Liver (tissue), 9 donors: ENCODE data around the gene PPP1R9A. TPM values are rescaled to one million over a fixed set of nuclear protein-coding genes. Genes with fewer than 3 reads are reported as not detected.

Experiments used
- DNase-seq: peaks from one replicate; pipeline ENCODE4 v3.0.0-alpha.2; 2017; ENCODE audit warnings: low spot score
- H3K27ac ChIP-seq, 2 donors: one replicate each; pipeline ENCODE4 v1.7.0; 2013; ENCODE audit warnings: inconsistent platforms in 2 of 2, low read length in 2 of 2, control low read depth in 1 of 2, low read depth in 1 of 2, mild to moderate bottlenecking in 1 of 2
- H3K27me3 ChIP-seq, 4 donors: one replicate each; pipeline versions ENCODE4 v1.6.1 to v1.7.0; 2013; ENCODE audit warnings: low read length in 3 of 4, inconsistent platforms in 1 of 4, mild to moderate bottlenecking in 1 of 4, moderate library complexity in 1 of 4; ENCODE audit not compliant: control insufficient read depth in 4 of 4, insufficient read depth in 4 of 4
- H3K36me3 ChIP-seq, 4 donors: one replicate each; pipeline versions ENCODE4 v1.6.1 to v1.7.0; 2013; ENCODE audit warnings: low read length in 3 of 4, mild to moderate bottlenecking in 3 of 4, low read depth in 1 of 4, moderate library complexity in 1 of 4; ENCODE audit not compliant: control insufficient read depth in 4 of 4, insufficient read depth in 3 of 4
- H3K4me1 ChIP-seq, 4 donors: one replicate each; pipeline versions ENCODE4 v1.6.1 to v1.7.0; 2013; ENCODE audit warnings: low read length in 3 of 4, mild to moderate bottlenecking in 3 of 4, moderate library complexity in 1 of 4; ENCODE audit not compliant: control insufficient read depth in 4 of 4, insufficient read depth in 4 of 4
- H3K4me3 ChIP-seq, 3 donors: one replicate each; pipeline versions ENCODE4 v1.6.1 to v1.7.0; 2013; ENCODE audit warnings: low read length in 3 of 3, control low read depth in 1 of 3, low read depth in 1 of 3, mild to moderate bottlenecking in 1 of 3
- H3K9ac ChIP-seq, 2 donors: one replicate each; pipeline ENCODE4 v1.7.0; 2013; ENCODE audit warnings: low read length in 2 of 2, mild to moderate bottlenecking in 2 of 2, moderate library complexity in 2 of 2, control low read depth in 1 of 2, low read depth in 1 of 2
- H3K9me3 ChIP-seq, 4 donors: one replicate each; pipeline versions ENCODE4 v1.6.1 to v1.7.0; 2013; ENCODE audit warnings: low read length in 3 of 4; ENCODE audit not compliant: control insufficient read depth in 4 of 4
- ATF3 ChIP-seq: IDR thresholded peaks from 2 replicates; pipeline ENCODE4 v1.6.1; 2016; ENCODE audit warnings: antibody characterized with exemption
- EGR1 ChIP-seq, 2 donors: IDR thresholded peaks; 2 replicates each; pipeline ENCODE4 v1.6.1; 2016 to 2018; ENCODE audit warnings: antibody characterized with exemption in 2 of 2, low read depth in 2 of 2
- FOXA1 ChIP-seq: IDR thresholded peaks from 2 replicates; pipeline ENCODE4 v1.6.1; 2016; ENCODE audit warnings: antibody characterized with exemption
- GABPA ChIP-seq, 2 donors: IDR thresholded peaks in 1 of 2; conservative IDR thresholded peaks in 1 of 2; 2 replicates each; pipeline ENCODE4 v1.6.1; 2016; ENCODE audit warnings: antibody characterized with exemption in 2 of 2, mild to moderate bottlenecking in 1 of 2, moderate library complexity in 1 of 2
- JUND ChIP-seq, 2 donors: IDR thresholded peaks; 2 replicates each; pipeline ENCODE4 v1.6.1; 2016; ENCODE audit warnings: antibody characterized with exemption in 2 of 2
- MAX ChIP-seq: IDR thresholded peaks from 2 replicates; pipeline ENCODE4 v1.6.1; 2016; ENCODE audit warnings: antibody characterized with exemption
- NR2F2 ChIP-seq: IDR thresholded peaks from 2 replicates; pipeline ENCODE4 v1.6.1; 2016; ENCODE audit warnings: antibody characterized with exemption
- RAD21 ChIP-seq, 2 donors: IDR thresholded peaks; 2 replicates each; pipeline ENCODE4 v1.6.1; 2016; ENCODE audit warnings: antibody characterized with exemption in 2 of 2, mild to moderate bottlenecking in 2 of 2
- REST ChIP-seq: IDR thresholded peaks from 2 replicates; pipeline ENCODE4 v1.6.1; 2016; ENCODE audit warnings: antibody characterized with exemption, mild to moderate bottlenecking
- RXRA ChIP-seq, 2 donors: IDR thresholded peaks; 2 replicates each; pipeline ENCODE4 v1.6.1; 2017 to 2018; ENCODE audit warnings: antibody characterized with exemption in 2 of 2, mild to moderate bottlenecking in 1 of 2
- SP1 ChIP-seq: IDR thresholded peaks from 2 replicates; pipeline ENCODE4 v1.6.1; 2018; ENCODE audit warnings: antibody characterized with exemption, mild to moderate bottlenecking
- ZBTB33 ChIP-seq: IDR thresholded peaks from 2 replicates; pipeline ENCODE4 v1.6.1; 2016; ENCODE audit warnings: antibody characterized with exemption
- WGBS: extraction: QIAGEN DNeasy Blood & Tissue Kit; methylation state at CpG from one replicate; pipeline ENCODE4 v1.1.7; 2013; 5-methylcytosine and 5-hydroxymethylcytosine counted together
- polyA plus RNA-seq, 2 donors: library from polyadenylated mRNA; stranded (reverse) in 1 of 2; unstranded in 1 of 2; fragments of 200-250 nt in 1 of 2; fragments of >200 nt in 1 of 2; fragmentation: Nextera tagmentation in 1 of 2; extraction: Ambion mirVana in 1 of 2; gene quantifications; one replicate each; pipeline versions ENCODE4 v1.2.1 to v1.2.3, GENCODE V29; 2013 to 2015
- total RNA-seq, 2 donors: library from RNA; depleted of rRNA; stranded (reverse); fragments of >200 nt; gene quantifications; one replicate each; pipeline ENCODE4 v1.2.3, GENCODE V29; 2014
- TF ChIP-seq, protein P1 (sequence below): fragments of 150-350 bp; IDR thresholded peaks from 2 replicates; pipeline ENCODE4 v1.5.1; 2017; ENCODE audit warnings: improper control_type of control experiment, low read depth, low read length; ENCODE audit not compliant: missing input control
- donor health status: healthy.
- donor health status: healthy.
- donor health status: healthy.
- donor health status: healthy.
- donor health status: healthy.

PPP1R9A gene
- total and polyA plus RNA-seq, 4 donors = 0.17 to 5.4 (median 2.7) TPM

- Histone ChIP-seq H3K27ac (no peak overlapping the region), H3K27me3 (no peaks in the 10 kb centered on the region), H3K9me3 (no peaks in the 10 kb centered on the region), H3K4me3 (no peak overlapping the region), H3K4me1 (no peaks in the 10 kb centered on the region), H3K9ac (no peak overlapping the region), H3K36me3 (no peaks in the 10 kb centered on the region)
- 84% methylated on average over 4 of the region's 4 CpGs for WGBS
- no peak for DNase-seq
- TF ChIP-seq FOXA1 (no peak), RXRA (IDR thresholded peaks at IDR 0.05) (no peak), ATF3 (no peak), JUND (IDR thresholded peaks at IDR 0.05) (no peak), NR2F2 (no peak), ZBTB33 (no peak), GABPA (IDR thresholded peaks at IDR 0.05 in 1 of 2, conservative IDR thresholded peaks at IDR 0.05 in 1 of 2) (no peak)
- TF ChIP-seq, protein P1, sequence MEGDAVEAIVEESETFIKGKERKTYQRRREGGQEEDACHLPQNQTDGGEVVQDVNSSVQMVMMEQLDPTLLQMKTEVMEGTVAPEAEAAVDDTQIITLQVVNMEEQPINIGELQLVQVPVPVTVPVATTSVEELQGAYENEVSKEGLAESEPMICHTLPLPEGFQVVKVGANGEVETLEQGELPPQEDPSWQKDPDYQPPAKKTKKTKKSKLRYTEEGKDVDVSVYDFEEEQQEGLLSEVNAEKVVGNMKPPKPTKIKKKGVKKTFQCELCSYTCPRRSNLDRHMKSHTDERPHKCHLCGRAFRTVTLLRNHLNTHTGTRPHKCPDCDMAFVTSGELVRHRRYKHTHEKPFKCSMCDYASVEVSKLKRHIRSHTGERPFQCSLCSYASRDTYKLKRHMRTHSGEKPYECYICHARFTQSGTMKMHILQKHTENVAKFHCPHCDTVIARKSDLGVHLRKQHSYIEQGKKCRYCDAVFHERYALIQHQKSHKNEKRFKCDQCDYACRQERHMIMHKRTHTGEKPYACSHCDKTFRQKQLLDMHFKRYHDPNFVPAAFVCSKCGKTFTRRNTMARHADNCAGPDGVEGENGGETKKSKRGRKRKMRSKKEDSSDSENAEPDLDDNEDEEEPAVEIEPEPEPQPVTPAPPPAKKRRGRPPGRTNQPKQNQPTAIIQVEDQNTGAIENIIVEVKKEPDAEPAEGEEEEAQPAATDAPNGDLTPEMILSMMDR = no peak
These were observed 104.6 kb downstream of the PPP1R9A start for GRCh38 chr7:95011995-95012394.

DNA sequence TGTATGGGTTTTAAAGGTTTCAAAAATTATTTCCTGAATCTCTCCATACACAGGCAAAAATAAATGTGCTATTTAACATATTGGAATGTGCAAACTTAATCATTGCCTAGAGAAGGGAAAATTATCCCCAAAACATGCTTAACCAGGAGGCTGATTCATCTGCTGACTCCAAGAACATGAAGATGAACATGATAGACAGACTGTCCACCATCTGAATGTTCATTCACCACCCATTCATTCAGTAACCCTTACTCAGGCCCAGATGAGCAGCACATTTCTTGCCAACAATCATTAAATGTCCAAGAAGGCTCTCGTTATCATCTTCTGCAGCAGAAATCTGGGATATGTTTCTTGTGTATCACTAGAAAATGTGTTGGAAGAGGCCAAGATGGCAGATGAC is 110.6 kb downstream of the PPP1R9A start:
- no peak overlapping the region for H3K4me3 ChIP-seq
- no peak overlapping the region for H3K9ac ChIP-seq
- no peaks in the 10 kb centered on the region for H3K27me3 ChIP-seq
- no peaks in the 10 kb centered on the region for H3K4me1 ChIP-seq
- H3K9me3 ChIP-seq = no peaks in the 10 kb centered on the region
- TF ChIP-seq FOXA1 (no peak), REST (no peak), GABPA (IDR thresholded peaks at IDR 0.05 in 1 of 2, conservative IDR thresholded peaks at IDR 0.05 in 1 of 2) (no peak), RAD21 (IDR thresholded peaks at IDR 0.05) (no peak), NR2F2 (no peak), MAX (no peak), ZBTB33 (no peak), SP1 (no peak), EGR1 (IDR thresholded peaks at IDR 0.05; ENCODE audit: low read depth in 2 of 2) (no peak), ATF3 (no peak)
- TF ChIP-seq, protein P1 = no peak
- H3K36me3 ChIP-seq = no peaks in the 10 kb centered on the region
- H3K27ac ChIP-seq = no peak overlapping the region
- WGBS = 86% methylated on average over 1 of the region's 1 CpG
- no peak for DNase-seq
